ACC112 (cell line): ENCODE data around the gene PXDC1.

Experiments used
- H2AFZ ChIP-seq: fragments of 200-600 bp; sonication (generic); one replicate; pipeline ENCODE4 v1.6.0; 2017; ENCODE audit warnings: antibody characterized with exemption, low read length; ENCODE audit not compliant: unreplicated experiment
- H3K27ac ChIP-seq: fragments of 200-600 bp; sonication (generic); 2 replicates; pipeline ENCODE4 v1.5.1; 2014; ENCODE audit warnings: low read depth, mild to moderate bottlenecking, antibody characterized with exemption, low read length, moderate library complexity
- H3K27me3 ChIP-seq: fragments of 200-600 bp; sonication (generic); 2 replicates; pipeline ENCODE4 v1.6.1; 2014; ENCODE audit warnings: mild to moderate bottlenecking, antibody characterized with exemption, low read length, moderate library complexity, mixed read lengths; ENCODE audit not compliant: insufficient read depth
- H3K36me3 ChIP-seq: fragments of 200-600 bp; sonication (generic); 2 replicates; pipeline ENCODE4 v1.6.1; 2016; ENCODE audit warnings: mild to moderate bottlenecking, antibody characterized with exemption, low read length, moderate library complexity, mixed read lengths; ENCODE audit not compliant: insufficient read depth
- H3K4me1 ChIP-seq: fragments of 200-600 bp; sonication (generic); one replicate; pipeline ENCODE4 v1.6.1; 2016; ENCODE audit warnings: low read length, mixed read lengths; ENCODE audit not compliant: insufficient read depth, unreplicated experiment, control insufficient read depth
- H3K4me3 ChIP-seq: fragments of 200-600 bp; sonication (generic); 2 replicates; pipeline ENCODE4 v1.5.1; 2014; ENCODE audit warnings: mild to moderate bottlenecking, low read depth, low read length
- H3K79me2 ChIP-seq: fragments of 200-600 bp; sonication (generic); one replicate; pipeline ENCODE4 v1.6.0; 2016; ENCODE audit warnings: low read length; ENCODE audit not compliant: control insufficient read depth, unreplicated experiment, insufficient read depth

PXDC1 gene

GRCh38 chr6:3715285-3715684 is 36.2 kb downstream of the PXDC1 start:
- H3K27ac ChIP-seq: no peak overlapping the region
- H3K4me1 ChIP-seq: no peaks in the 10 kb centered on the region
- H3K36me3 ChIP-seq: no peaks in the 10 kb centered on the region
- no peaks in the 10 kb centered on the region for H3K27me3 ChIP-seq
- no peak overlapping the region for H3K4me3 ChIP-seq
- no peaks in the 10 kb centered on the region for H3K79me2 ChIP-seq
- no peak overlapping the region for H2AFZ ChIP-seq

DNA sequence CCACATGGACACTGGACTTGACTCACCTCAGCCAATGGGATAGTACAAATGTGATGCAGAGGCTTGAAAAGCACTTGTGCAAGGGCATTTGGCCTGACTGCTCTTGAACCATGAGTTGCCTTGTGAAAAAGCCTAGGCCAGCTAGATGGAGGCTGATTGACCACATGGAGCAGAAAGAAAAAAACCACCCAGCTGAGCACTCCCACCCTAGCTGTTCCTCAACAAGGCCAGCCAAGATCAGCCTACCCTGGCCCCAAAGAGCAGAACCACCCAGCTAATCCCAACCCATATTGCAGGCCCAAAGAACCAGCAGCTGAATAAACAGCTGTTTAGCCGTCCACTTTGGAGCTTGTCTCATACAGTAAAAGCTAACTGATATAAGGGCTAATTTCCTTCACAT is 36.7 kb downstream of the PXDC1 start:
- Histone ChIP-seq H3K36me3 (no peaks in the 10 kb centered on the region), H3K27ac (no peak overlapping the region), H3K27me3 (no peaks in the 10 kb centered on the region), H3K79me2 (no peaks in the 10 kb centered on the region), H3K4me3 (no peak overlapping the region), H2AFZ (no peak overlapping the region), H3K4me1 (no peaks in the 10 kb centered on the region)

- H3K36me3 ChIP-seq: no peaks in the 10 kb centered on the region
- H3K4me1 ChIP-seq: no peaks in the 10 kb centered on the region
- H3K27ac ChIP-seq: no peak overlapping the region
These were observed 37.4 kb downstream of the PXDC1 start for GRCh38 chr6:3714111-3714510.

DNA sequence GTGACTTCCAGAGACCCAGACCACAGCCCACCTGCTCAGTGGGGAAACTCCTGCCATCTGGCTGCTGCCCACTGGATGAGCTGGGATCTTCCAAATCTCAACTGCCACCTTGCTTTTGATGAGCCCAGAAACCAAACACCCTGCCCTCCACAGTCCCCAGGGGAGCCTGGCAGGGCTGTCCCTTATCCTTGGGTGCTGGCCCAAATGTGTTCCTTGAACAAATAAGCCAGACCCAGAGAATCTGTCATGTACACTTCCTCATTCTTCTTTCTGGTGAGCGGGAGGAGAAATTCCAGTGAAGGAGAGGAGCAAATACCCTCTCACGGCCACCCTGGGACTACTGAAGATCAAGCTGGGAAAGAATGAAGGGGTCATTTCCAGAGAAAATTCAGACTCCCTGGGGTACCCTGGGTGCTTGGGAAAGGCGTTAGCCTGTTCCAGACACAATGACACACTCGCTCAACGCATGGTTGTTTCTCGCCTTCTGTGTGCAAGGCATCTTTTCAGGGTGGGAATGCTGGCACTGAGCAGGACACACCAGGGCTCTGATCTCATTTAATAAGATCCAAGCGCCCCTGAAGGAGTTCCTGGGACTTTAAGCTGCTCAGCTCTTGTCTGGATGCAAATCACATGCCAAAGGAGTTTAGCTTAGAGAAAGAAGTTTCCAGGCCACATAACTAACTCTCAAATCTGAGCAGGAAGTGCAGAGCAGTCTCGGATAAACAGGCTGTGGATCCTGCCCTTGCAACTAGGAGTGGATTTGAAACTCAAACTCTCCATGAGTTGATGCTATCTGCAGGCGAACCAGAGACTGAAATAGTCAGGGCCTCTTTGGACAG is 38.5 kb downstream of the PXDC1 start:
- H2AFZ ChIP-seq: no peak overlapping the region
- H3K36me3 ChIP-seq: no peaks in the 10 kb centered on the region
- no peaks in the 10 kb centered on the region for H3K27me3 ChIP-seq
- no peaks in the 10 kb centered on the region for H3K4me1 ChIP-seq
- no peak overlapping the region for H3K27ac ChIP-seq
- H3K4me3 ChIP-seq: no peak overlapping the region
- no peaks in the 10 kb centered on the region for H3K79me2 ChIP-seq

More at GRCh38 chr6:3714111-3714510, 37.4 kb downstream of the PXDC1 start:
- Histone ChIP-seq H3K4me3 (no peak overlapping the region), H3K79me2 (no peaks in the 10 kb centered on the region), H2AFZ (no peak overlapping the region), H3K27me3 (no peaks in the 10 kb centered on the region)

DNA sequence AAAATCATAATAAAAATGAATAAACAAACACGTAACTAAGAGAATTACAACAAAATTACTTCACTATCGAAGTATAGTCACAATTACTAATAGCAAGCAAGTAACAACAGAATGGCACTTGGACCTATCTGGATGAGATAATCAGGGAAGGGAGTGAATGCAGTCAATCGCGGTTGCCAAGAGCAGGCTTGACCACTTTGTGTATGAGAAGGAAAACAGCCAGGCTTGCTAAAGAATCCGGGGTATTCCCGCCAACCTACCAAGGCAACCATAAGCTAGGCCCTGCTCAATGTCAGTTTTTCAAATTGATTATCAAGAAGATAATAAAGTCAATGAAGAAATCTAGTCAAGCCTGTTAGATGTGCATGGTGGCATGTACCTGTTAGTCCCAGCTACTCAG is 39.7 kb downstream of the PXDC1 start:
- no peaks in the 10 kb centered on the region for H3K36me3 ChIP-seq
- no peak overlapping the region for H3K27ac ChIP-seq
- H3K4me3 ChIP-seq: no peak overlapping the region
- H3K79me2 ChIP-seq: no peaks in the 10 kb centered on the region
- no peaks in the 10 kb centered on the region for H3K27me3 ChIP-seq
- no peak overlapping the region for H2AFZ ChIP-seq
- H3K4me1 ChIP-seq: no peaks in the 10 kb centered on the region

DNA sequence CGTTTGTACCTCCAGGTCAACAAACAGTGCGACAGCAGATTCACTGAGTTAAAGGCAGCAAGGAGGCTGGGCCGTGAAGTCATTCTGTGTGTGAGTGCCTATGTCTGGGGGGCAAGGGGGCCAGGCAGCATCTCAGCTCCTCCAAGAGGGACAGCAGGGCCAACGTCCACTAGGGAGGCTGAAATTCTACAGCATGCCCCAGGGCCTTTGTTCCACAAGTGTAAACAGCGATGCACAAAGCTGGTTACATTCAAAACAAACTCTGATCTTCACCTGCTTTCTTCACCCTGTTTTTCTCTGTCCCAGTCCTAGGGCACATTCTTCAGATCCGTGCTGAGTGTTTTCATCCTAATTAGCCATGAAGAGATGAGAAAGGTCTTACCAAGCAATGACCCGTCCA is 41.1 kb downstream of the PXDC1 start:
- Histone ChIP-seq H3K27ac (no peak overlapping the region), H3K4me1 (no peaks in the 10 kb centered on the region), H3K27me3 (no peaks in the 10 kb centered on the region), H3K36me3 (no peaks in the 10 kb centered on the region), H3K79me2 (no peaks in the 10 kb centered on the region), H2AFZ (no peak overlapping the region), H3K4me3 (no peak overlapping the region)

DNA sequence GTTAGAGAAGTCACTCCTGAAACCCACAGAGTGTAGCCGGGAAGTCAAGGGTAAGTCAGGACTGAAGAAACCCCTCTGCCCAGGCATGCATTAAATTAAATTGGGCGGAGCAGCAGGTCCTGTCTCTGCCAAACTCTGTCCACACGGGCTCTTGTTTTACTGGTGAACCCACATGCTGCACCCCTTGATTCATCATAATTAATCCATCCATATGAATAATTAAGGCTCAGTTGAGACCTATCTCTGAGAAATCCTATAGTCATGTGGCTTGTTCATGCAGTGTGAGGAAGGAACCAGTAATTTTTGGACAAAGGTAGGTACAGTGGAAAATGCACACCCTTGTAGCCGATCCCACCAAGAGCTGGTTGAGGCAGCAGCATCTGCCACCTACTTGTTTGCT is 43.0 kb downstream of the PXDC1 start:
- Histone ChIP-seq H3K4me1 (no peaks in the 10 kb centered on the region), H3K4me3 (no peak overlapping the region), H3K27ac (no peak overlapping the region), H2AFZ (no peak overlapping the region), H3K36me3 (no peaks in the 10 kb centered on the region), H3K79me2 (no peaks in the 10 kb centered on the region), H3K27me3 (no peaks in the 10 kb centered on the region)

DNA sequence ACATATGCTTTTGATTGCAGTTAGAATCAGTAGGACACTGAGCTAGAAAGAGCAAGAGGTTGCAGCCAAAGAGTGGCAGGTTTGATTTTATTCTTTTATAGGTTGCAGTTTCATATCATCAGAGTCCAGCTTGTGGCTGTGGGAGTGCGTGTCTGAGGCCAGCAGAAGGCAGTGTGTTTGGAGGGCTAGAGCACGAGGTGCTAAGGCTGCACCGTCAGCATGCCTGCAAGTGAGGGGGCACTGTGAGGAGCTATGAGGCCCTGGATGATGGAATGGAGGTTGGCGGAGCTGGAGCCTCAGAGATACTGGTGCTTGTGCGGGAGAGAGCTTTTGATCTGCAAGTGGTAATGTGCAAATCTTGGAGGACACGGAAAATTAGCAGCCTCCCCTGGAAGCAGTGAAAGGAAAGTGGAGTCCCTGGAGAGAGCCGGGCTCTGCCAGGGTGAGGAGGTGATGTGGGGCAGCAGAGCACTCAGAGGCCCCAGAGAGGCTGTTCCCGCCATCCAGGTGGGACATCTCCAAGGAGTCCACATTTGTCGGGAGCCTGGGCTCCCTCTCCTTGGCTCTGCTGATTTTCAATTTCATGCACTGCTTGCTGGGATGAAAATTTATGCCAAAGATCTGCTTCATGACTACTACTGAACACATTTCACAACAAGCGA is 43.6 kb downstream of the PXDC1 start:
- no peak overlapping the region for H2AFZ ChIP-seq
- H3K4me3 ChIP-seq: no peak overlapping the region
- no peaks in the 10 kb centered on the region for H3K79me2 ChIP-seq
- H3K36me3 ChIP-seq: no peaks in the 10 kb centered on the region
- no peak overlapping the region for H3K27ac ChIP-seq
- H3K4me1 ChIP-seq: no peaks in the 10 kb centered on the region
- H3K27me3 ChIP-seq: no peaks in the 10 kb centered on the region

DNA sequence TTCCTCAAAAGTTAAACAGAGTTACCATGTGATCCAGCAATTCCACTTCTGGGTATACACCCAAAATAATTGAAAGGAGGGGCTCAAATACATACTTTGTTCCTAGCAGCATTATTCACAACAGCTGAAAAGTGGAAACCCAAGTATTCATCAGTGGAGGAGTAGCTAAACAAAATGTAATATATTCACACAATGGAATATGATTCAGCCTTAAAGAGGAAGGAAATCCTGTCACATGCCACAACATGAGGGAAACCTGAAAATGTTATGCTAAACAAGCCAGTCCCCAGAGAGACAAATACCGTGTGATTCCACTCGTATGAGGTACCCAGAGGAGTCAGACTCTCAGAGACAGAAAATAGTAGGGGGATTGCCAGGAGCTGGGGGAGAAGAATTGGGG is 44.5 kb downstream of the PXDC1 start:
- H3K27me3 ChIP-seq: no peaks in the 10 kb centered on the region
- H3K27ac ChIP-seq: no peak overlapping the region
- H3K4me1 ChIP-seq: no peaks in the 10 kb centered on the region

GRCh38 chr6:3706547-3706946 is 45.0 kb downstream of the PXDC1 start:
- no peak overlapping the region for H3K4me3 ChIP-seq
- H3K27ac ChIP-seq: no peak overlapping the region
- H3K4me1 ChIP-seq: no peaks in the 10 kb centered on the region
- no peaks in the 10 kb centered on the region for H3K79me2 ChIP-seq
- no peaks in the 10 kb centered on the region for H3K36me3 ChIP-seq
- no peak overlapping the region for H2AFZ ChIP-seq
- H3K27me3 ChIP-seq: no peaks in the 10 kb centered on the region

More for the DNA sequence above, 44.5 kb downstream of the PXDC1 start:
- H2AFZ ChIP-seq: no peak overlapping the region
- no peaks in the 10 kb centered on the region for H3K79me2 ChIP-seq
- no peak overlapping the region for H3K4me3 ChIP-seq
- no peaks in the 10 kb centered on the region for H3K36me3 ChIP-seq

GRCh38 chr6:3701631-3702030 is 49.9 kb downstream of the PXDC1 start:
- H3K27ac ChIP-seq: no peak overlapping the region
- H3K27me3 ChIP-seq: no peaks in the 10 kb centered on the region
- H2AFZ ChIP-seq: no peak overlapping the region
- H3K4me3 ChIP-seq: no peak overlapping the region
- no peaks in the 10 kb centered on the region for H3K79me2 ChIP-seq
- H3K4me1 ChIP-seq: peaks cover 13% of the 10 kb centered on the region
- no peaks in the 10 kb centered on the region for H3K36me3 ChIP-seq
